Large intestine (tissue), 12 donors: ENCODE results near the gene XRN2. TPM values are rescaled to one million over a fixed set of nuclear protein-coding genes. Genes with fewer than 3 reads are reported as not detected.

Experiments
- DNase-seq, 2 donors: peaks; one replicate each; pipeline versions ENCODE4 v3.0.0 to v3.0.0-alpha.2; 2013
- H3K27ac ChIP-seq: one replicate; pipeline ENCODE4 v1.5.1; 2013; ENCODE audit warnings: low read length
- H3K27me3 ChIP-seq: 2 replicates; pipeline ENCODE4 v1.6.1; 2013; ENCODE audit warnings: low read length; ENCODE audit not compliant: control insufficient read depth, insufficient read depth
- H3K36me3 ChIP-seq: 2 replicates; pipeline ENCODE4 v1.6.1; 2013; ENCODE audit warnings: low read length; ENCODE audit not compliant: control insufficient read depth, insufficient read depth
- H3K4me1 ChIP-seq: one replicate; pipeline ENCODE4 v1.6.1; 2013; ENCODE audit warnings: low read length; ENCODE audit not compliant: control insufficient read depth, insufficient read depth
- H3K4me3 ChIP-seq: one replicate; pipeline ENCODE4 v1.5.1; 2013; ENCODE audit warnings: low read length
- H3K9me3 ChIP-seq: one replicate; pipeline ENCODE4 v1.6.1; 2013; ENCODE audit warnings: mild to moderate bottlenecking, low read depth, low read length, moderate library complexity; ENCODE audit not compliant: control insufficient read depth
- WGBS: methylation state at CpG from one replicate; pipeline ENCODE4 v1.1.5; 2013; ENCODE audit warnings: low lambda C conversion rate; ENCODE audit not compliant: insufficient coverage; 5-methylcytosine and 5-hydroxymethylcytosine counted together
- long read RNA-seq, 11 donors: transcript quantifications; one replicate each; lab custom pipeline, GENCODE V29; 2026
- polyA plus RNA-seq: library from polyadenylated mRNA; unstranded; fragments of 120-200 nt; gene quantifications from one replicate; pipeline ENCODE4 v1.2.1, GENCODE V29; 2013

The XRN2 gene, protein sequence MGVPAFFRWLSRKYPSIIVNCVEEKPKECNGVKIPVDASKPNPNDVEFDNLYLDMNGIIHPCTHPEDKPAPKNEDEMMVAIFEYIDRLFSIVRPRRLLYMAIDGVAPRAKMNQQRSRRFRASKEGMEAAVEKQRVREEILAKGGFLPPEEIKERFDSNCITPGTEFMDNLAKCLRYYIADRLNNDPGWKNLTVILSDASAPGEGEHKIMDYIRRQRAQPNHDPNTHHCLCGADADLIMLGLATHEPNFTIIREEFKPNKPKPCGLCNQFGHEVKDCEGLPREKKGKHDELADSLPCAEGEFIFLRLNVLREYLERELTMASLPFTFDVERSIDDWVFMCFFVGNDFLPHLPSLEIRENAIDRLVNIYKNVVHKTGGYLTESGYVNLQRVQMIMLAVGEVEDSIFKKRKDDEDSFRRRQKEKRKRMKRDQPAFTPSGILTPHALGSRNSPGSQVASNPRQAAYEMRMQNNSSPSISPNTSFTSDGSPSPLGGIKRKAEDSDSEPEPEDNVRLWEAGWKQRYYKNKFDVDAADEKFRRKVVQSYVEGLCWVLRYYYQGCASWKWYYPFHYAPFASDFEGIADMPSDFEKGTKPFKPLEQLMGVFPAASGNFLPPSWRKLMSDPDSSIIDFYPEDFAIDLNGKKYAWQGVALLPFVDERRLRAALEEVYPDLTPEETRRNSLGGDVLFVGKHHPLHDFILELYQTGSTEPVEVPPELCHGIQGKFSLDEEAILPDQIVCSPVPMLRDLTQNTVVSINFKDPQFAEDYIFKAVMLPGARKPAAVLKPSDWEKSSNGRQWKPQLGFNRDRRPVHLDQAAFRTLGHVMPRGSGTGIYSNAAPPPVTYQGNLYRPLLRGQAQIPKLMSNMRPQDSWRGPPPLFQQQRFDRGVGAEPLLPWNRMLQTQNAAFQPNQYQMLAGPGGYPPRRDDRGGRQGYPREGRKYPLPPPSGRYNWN
- 52.7 TPM for polyA plus RNA-seq
- long read RNA-seq, donor 1, partial matches to known transcripts, result 37 of 40 reads
- long read RNA-seq, donor 1, other reads (novel, unspliced or antisense), result 0 of 40 reads
- long read RNA-seq, donor 2, transcript XRN2-201 (30 exons, 3,437 nt), result major isoform, 6 of 52 reads
- long read RNA-seq, donor 2, partial matches to known transcripts, result 46 of 52 reads
- long read RNA-seq, donor 2, other reads (novel, unspliced or antisense), result 0 of 52 reads
- long read RNA-seq, donor 3, partial matches to known transcripts, result 92 of 95 reads
- long read RNA-seq, donor 3, other reads (novel, unspliced or antisense), result 0 of 95 reads
- long read RNA-seq, donor 4, partial matches to known transcripts, result 6 of 6 reads
- long read RNA-seq, donor 4, other reads (novel, unspliced or antisense), result 0 of 6 reads
- long read RNA-seq, donor 5, partial matches to known transcripts, result 22 of 24 reads
- long read RNA-seq, donor 5, other reads (novel, unspliced or antisense), result 0 of 24 reads
- long read RNA-seq, donor 6, partial matches to known transcripts, result 63 of 64 reads
- long read RNA-seq, donor 6, other reads (novel, unspliced or antisense), result 0 of 64 reads
- long read RNA-seq, donor 7, partial matches to known transcripts, result 34 of 34 reads
- long read RNA-seq, donor 7, other reads (novel, unspliced or antisense), result 0 of 34 reads
- long read RNA-seq, donor 8, transcript XRN2-201 (30 exons, 3,437 nt), result major isoform, 8 of 88 reads
- long read RNA-seq, donor 8, partial matches to known transcripts, result 80 of 88 reads
- long read RNA-seq, donor 8, other reads (novel, unspliced or antisense), result 0 of 88 reads
- long read RNA-seq, donor 9, partial matches to known transcripts, result 69 of 72 reads
- long read RNA-seq, donor 9, other reads (novel, unspliced or antisense), result 0 of 72 reads
- long read RNA-seq, donor 10, transcript XRN2-201 (30 exons, 3,437 nt), result major isoform, 7 of 69 reads
- long read RNA-seq, donor 10, partial matches to known transcripts, result 62 of 69 reads
- long read RNA-seq, donor 10, other reads (novel, unspliced or antisense), result 0 of 69 reads
- long read RNA-seq, donor 11, partial matches to known transcripts, result 34 of 36 reads
- long read RNA-seq, donor 11, other reads (novel, unspliced or antisense), result 0 of 36 reads

DNA sequence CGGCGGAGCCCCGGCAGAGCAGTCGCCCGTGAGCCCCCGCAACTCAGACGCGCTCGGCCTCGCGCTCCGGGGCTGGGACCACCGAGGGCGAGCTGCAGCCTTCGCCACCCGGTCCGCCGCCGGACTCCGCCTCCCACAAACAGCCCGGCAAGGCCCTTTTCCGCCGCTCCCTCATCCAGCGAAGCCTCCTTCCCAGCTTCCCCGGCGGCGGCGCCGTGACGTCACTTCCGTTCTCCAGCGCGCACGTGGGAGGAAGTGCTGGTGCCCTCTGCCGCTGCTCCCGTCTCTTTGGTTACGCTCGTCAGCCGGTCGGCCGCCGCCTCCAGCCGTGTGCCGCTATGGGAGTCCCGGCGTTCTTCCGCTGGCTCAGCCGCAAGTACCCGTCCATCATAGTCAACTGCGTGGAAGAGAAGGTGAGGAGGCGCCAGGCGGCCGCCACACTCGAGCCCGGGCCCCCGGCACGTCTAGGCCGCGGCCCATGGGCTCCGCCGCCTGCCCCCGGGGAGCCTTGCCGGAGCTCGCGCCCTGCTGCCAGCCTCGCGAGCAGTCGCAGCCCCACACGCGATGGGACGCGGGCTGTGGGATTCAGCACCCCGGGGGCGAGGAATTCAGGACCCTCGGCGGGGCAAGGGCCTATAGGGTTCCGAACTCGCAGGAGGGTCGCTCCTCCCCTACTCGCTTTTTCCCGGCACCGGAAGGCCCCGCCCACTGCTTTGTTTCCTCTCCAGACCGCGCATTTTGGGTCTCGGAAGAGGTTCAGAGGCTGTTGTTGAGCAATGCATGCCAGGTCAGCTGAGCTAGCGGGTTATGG lies at the start of gene XRN2:
XRN2 (plus strand) TSS at position 271 of the 811 bp plus-strand sequence; CDS start at position 339, 68 bp downstream.
- H3K4me3 ChIP-seq, result peak within 1 kb of the TSS; percentile 80
- H3K36me3 ChIP-seq, result no peaks in the 10 kb centered on the region
- H3K27ac ChIP-seq, result peak within 1 kb of the TSS; percentile 78
- peaks cover 2% of the 10 kb centered on the region for H3K27me3 ChIP-seq
- WGBS, result 0% methylated on average over 4 of the region's 87 CpGs
- no peaks in the 10 kb centered on the region for H3K9me3 ChIP-seq
- H3K4me1 ChIP-seq, result peaks cover 13% of the 10 kb centered on the region
- DNase-seq, result peak; percentile 96 to 97

GRCh38 chr20:21257192-21257591 lies 45.9 kb upstream of the XRN2 start:
- Histone ChIP-seq H3K4me1 (no peaks in the 10 kb centered on the region), H3K36me3 (no peaks in the 10 kb centered on the region), H3K27ac (no peak overlapping the region), H3K9me3 (no peaks in the 10 kb centered on the region), H3K27me3 (no peaks in the 10 kb centered on the region), H3K4me3 (no peak overlapping the region)
- no CpG with 5 or more reads among the region's 3 CpGs for WGBS
- DNase-seq, result no peak

DNA sequence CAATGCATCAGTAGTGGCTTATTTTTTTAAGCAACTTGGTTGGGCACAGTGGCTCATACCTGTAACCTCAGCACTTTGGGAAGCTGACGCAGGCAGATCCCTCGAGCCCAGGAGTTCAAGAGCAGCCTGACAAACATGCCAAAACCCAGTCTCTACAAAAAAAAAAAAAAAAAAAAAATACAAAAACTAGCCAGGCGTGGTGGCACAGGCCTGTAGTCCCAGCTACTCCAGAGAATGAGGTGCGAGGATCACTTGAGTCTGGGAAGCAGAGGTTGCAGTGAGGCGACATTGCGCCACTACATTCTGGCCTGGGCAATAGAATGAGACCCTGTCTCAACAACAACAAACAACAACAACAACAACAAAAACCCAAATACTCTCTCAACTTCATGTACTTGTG lies 44.7 kb upstream of the XRN2 start:
- no peak for DNase-seq
- Histone ChIP-seq H3K4me3 (no peak overlapping the region), H3K27ac (no peak overlapping the region), H3K36me3 (no peaks in the 10 kb centered on the region), H3K9me3 (no peaks in the 10 kb centered on the region), H3K4me1 (no peaks in the 10 kb centered on the region), H3K27me3 (no peaks in the 10 kb centered on the region)
- 100% methylated on average over 2 of the region's 6 CpGs for WGBS

DNA sequence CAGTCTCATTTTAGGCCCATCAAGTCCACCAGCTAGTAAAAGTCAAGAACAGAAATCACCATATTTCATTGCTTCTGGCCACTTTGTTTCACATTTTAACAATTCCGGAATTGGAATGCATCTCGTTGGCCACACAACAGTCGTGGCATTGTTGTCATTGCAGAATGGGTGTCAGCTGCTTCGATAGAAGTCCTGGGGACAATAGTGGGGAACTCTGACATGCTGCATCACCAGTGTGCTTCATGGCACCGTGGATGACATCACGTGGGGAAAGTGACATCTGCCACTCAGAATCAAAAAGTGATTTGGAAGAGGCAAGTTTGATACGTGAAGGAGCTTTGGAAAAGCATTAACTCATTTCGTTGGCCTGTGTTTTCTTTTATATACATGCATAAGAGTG lies 43.8 kb upstream of the XRN2 start:
- Histone ChIP-seq H3K36me3 (no peaks in the 10 kb centered on the region), H3K4me3 (no peak overlapping the region), H3K27ac (no peak overlapping the region), H3K4me1 (no peaks in the 10 kb centered on the region), H3K9me3 (no peaks in the 10 kb centered on the region), H3K27me3 (no peaks in the 10 kb centered on the region)
- no peak for DNase-seq
- WGBS, result 100% methylated on average over 2 of the region's 8 CpGs

GRCh38 chr20:21262812-21263211 lies 40.3 kb upstream of the XRN2 start:
- Histone ChIP-seq H3K4me3 (no peak overlapping the region), H3K27me3 (no peaks in the 10 kb centered on the region), H3K36me3 (no peaks in the 10 kb centered on the region), H3K9me3 (no peaks in the 10 kb centered on the region), H3K4me1 (no peaks in the 10 kb centered on the region), H3K27ac (no peak overlapping the region)
- no CpG with 5 or more reads among the region's 2 CpGs for WGBS
- no peak for DNase-seq

- H3K4me3 ChIP-seq, result no peak overlapping the region
- H3K36me3 ChIP-seq, result no peaks in the 10 kb centered on the region
- DNase-seq, result no peak
- no peaks in the 10 kb centered on the region for H3K9me3 ChIP-seq
- no peaks in the 10 kb centered on the region for H3K4me1 ChIP-seq
- H3K27me3 ChIP-seq, result no peaks in the 10 kb centered on the region
- no peak overlapping the region for H3K27ac ChIP-seq
- 80% methylated on average over 1 of the region's 15 CpGs for WGBS
Measured at GRCh38 chr20:21265261-21266190, 37.6 kb upstream of the XRN2 start.

GRCh38 chr20:21266191-21266536 lies 37.0 kb upstream of the XRN2 start:
- no peaks in the 10 kb centered on the region for H3K4me1 ChIP-seq
- no CpG with 5 or more reads among the region's 5 CpGs for WGBS

DNA sequence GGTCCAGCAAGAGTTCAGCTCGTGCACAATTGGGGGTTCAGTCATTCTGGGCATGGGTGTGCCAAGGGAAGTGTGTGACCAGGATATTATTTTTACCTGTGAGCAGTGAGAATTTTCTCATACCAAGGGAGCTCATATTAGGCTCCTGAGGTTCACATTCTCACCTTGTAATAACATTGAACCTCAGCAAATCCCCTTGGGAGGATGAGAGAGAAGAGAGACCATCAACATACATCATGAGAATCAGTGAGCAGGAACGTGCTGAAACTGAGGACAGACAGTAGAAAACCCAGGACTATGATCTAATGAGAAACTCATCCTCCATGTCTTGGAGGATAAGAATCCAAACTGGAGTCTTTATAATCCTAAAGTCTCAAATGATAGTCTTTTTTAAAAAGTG lies 33.4 kb upstream of the XRN2 start:
- no peak overlapping the region for H3K27ac ChIP-seq
- no peaks in the 10 kb centered on the region for H3K4me1 ChIP-seq
- no peaks in the 10 kb centered on the region for H3K27me3 ChIP-seq
- DNase-seq, result no peak
- no peaks in the 10 kb centered on the region for H3K36me3 ChIP-seq
- no CpG with 5 or more reads among the region's 2 CpGs for WGBS
- no peak overlapping the region for H3K4me3 ChIP-seq
- no peaks in the 10 kb centered on the region for H3K9me3 ChIP-seq

More at GRCh38 chr20:21266191-21266536, 37.0 kb upstream of the XRN2 start:
- H3K36me3 ChIP-seq, result no peaks in the 10 kb centered on the region
- no peaks in the 10 kb centered on the region for H3K27me3 ChIP-seq
- DNase-seq, result no peak
- no peak overlapping the region for H3K4me3 ChIP-seq
- no peaks in the 10 kb centered on the region for H3K9me3 ChIP-seq
- H3K27ac ChIP-seq, result no peak overlapping the region
